Liver (tissue), 9 donors: Measurements from ENCODE around the gene SYS1. TPM values are rescaled to one million over a fixed set of nuclear protein-coding genes. Genes with fewer than 3 reads are reported as not detected.

Experiments used
- DNase-seq: peaks from one replicate; pipeline ENCODE4 v3.0.0-alpha.2; 2017; ENCODE audit warnings: low spot score
- H3K27ac ChIP-seq, 2 donors: one replicate each; pipeline ENCODE4 v1.7.0; 2013; ENCODE audit warnings: inconsistent platforms in 2 of 2, low read length in 2 of 2, control low read depth in 1 of 2, low read depth in 1 of 2, mild to moderate bottlenecking in 1 of 2
- H3K27me3 ChIP-seq, 4 donors: one replicate each; pipeline versions ENCODE4 v1.6.1 to v1.7.0; 2013; ENCODE audit warnings: low read length in 3 of 4, inconsistent platforms in 1 of 4, mild to moderate bottlenecking in 1 of 4, moderate library complexity in 1 of 4; ENCODE audit not compliant: control insufficient read depth in 4 of 4, insufficient read depth in 4 of 4
- H3K36me3 ChIP-seq, 4 donors: one replicate each; pipeline versions ENCODE4 v1.6.1 to v1.7.0; 2013; ENCODE audit warnings: low read length in 3 of 4, mild to moderate bottlenecking in 3 of 4, low read depth in 1 of 4, moderate library complexity in 1 of 4; ENCODE audit not compliant: control insufficient read depth in 4 of 4, insufficient read depth in 3 of 4
- H3K4me1 ChIP-seq, 4 donors: one replicate each; pipeline versions ENCODE4 v1.6.1 to v1.7.0; 2013; ENCODE audit warnings: low read length in 3 of 4, mild to moderate bottlenecking in 3 of 4, moderate library complexity in 1 of 4; ENCODE audit not compliant: control insufficient read depth in 4 of 4, insufficient read depth in 4 of 4
- H3K4me3 ChIP-seq, 3 donors: one replicate each; pipeline versions ENCODE4 v1.6.1 to v1.7.0; 2013; ENCODE audit warnings: low read length in 3 of 3, control low read depth in 1 of 3, low read depth in 1 of 3, mild to moderate bottlenecking in 1 of 3
- H3K9ac ChIP-seq, 2 donors: one replicate each; pipeline ENCODE4 v1.7.0; 2013; ENCODE audit warnings: low read length in 2 of 2, mild to moderate bottlenecking in 2 of 2, moderate library complexity in 2 of 2, control low read depth in 1 of 2, low read depth in 1 of 2
- H3K9me3 ChIP-seq, 4 donors: one replicate each; pipeline versions ENCODE4 v1.6.1 to v1.7.0; 2013; ENCODE audit warnings: low read length in 3 of 4; ENCODE audit not compliant: control insufficient read depth in 4 of 4
- ATF3 ChIP-seq: IDR thresholded peaks from 2 replicates; pipeline ENCODE4 v1.6.1; 2016; ENCODE audit warnings: antibody characterized with exemption
- CTCF ChIP-seq: fragments of 150-350 bp; IDR thresholded peaks from 2 replicates; pipeline ENCODE4 v1.5.1; 2017; ENCODE audit warnings: improper control_type of control experiment, low read depth, low read length; ENCODE audit not compliant: missing input control
- FOXA1 ChIP-seq: IDR thresholded peaks from 2 replicates; pipeline ENCODE4 v1.6.1; 2016; ENCODE audit warnings: antibody characterized with exemption
- HNF4A ChIP-seq, 2 donors: conservative IDR thresholded peaks; 2 replicates each; pipeline ENCODE4 v1.6.1; 2016; ENCODE audit warnings: antibody characterized with exemption in 2 of 2, mild to moderate bottlenecking in 2 of 2
- NR2F2 ChIP-seq: IDR thresholded peaks from 2 replicates; pipeline ENCODE4 v1.6.1; 2016; ENCODE audit warnings: antibody characterized with exemption
- REST ChIP-seq: IDR thresholded peaks from 2 replicates; pipeline ENCODE4 v1.6.1; 2016; ENCODE audit warnings: antibody characterized with exemption, mild to moderate bottlenecking
- RXRA ChIP-seq, 2 donors: IDR thresholded peaks; 2 replicates each; pipeline ENCODE4 v1.6.1; 2017 to 2018; ENCODE audit warnings: antibody characterized with exemption in 2 of 2, mild to moderate bottlenecking in 1 of 2
- SP1 ChIP-seq: IDR thresholded peaks from 2 replicates; pipeline ENCODE4 v1.6.1; 2018; ENCODE audit warnings: antibody characterized with exemption, mild to moderate bottlenecking
- TAF1 ChIP-seq: conservative IDR thresholded peaks from 2 replicates; pipeline ENCODE4 v1.6.1; 2016; ENCODE audit warnings: antibody characterized with exemption, mild to moderate bottlenecking
- WGBS: extraction: QIAGEN DNeasy Blood & Tissue Kit; methylation state at CpG from one replicate; pipeline ENCODE4 v1.1.7; 2013; 5-methylcytosine and 5-hydroxymethylcytosine counted together
- polyA plus RNA-seq, 2 donors: library from polyadenylated mRNA; stranded (reverse) in 1 of 2; unstranded in 1 of 2; fragments of 200-250 nt in 1 of 2; fragments of >200 nt in 1 of 2; fragmentation: Nextera tagmentation in 1 of 2; extraction: Ambion mirVana in 1 of 2; gene quantifications; one replicate each; pipeline versions ENCODE4 v1.2.1 to v1.2.3, GENCODE V29; 2013 to 2015
- total RNA-seq, 2 donors: library from RNA; depleted of rRNA; stranded (reverse); fragments of >200 nt; gene quantifications; one replicate each; pipeline ENCODE4 v1.2.3, GENCODE V29; 2014
- donor health status: healthy.
- donor health status: healthy.
- donor health status: healthy.
- donor health status: healthy.
- donor health status: healthy.

Gene SYS1
- total and polyA plus RNA-seq, 4 donors = 15.0 to 37.8 (median 28.1) TPM

GRCh38 chr20:45346291-45346718 lies 16.7 kb upstream of the SYS1 start:
- Histone ChIP-seq H3K4me1 (peaks cover under 1 to 35% (median 10%) of the 10 kb centered on the region in 4 donors), H3K36me3 (peaks cover 0 to under 1% (median 0%) of the 10 kb centered on the region in 4 donors), H3K27ac (peak overlapping the region; percentile 81 to 97), H3K4me3 (peak overlapping the region; percentile 80 to 96 (median 88)), H3K27me3 (no peaks in the 10 kb centered on the region), H3K9ac (peak overlapping the region; percentile 57 to 99), H3K9me3 (no peaks in the 10 kb centered on the region)
- 14% methylated on average over 3 of the region's 3 CpGs for WGBS
- TF ChIP-seq REST = no peak
- TF ChIP-seq RXRA (IDR thresholded peaks at IDR 0.05) = peak in 1 of 2 donors; percentile 21
- TF ChIP-seq NR2F2 = peak; percentile 7
- no peak for DNase-seq

- 32% methylated on average over 5 of the region's 5 CpGs for WGBS
- no peaks in the 10 kb centered on the region for H3K36me3 ChIP-seq
Observed at GRCh38 chr20:45346851-45347250, 16.1 kb upstream of the SYS1 start.

GRCh38 chr20:45347297-45347935 lies 15.5 kb upstream of the SYS1 start:
- TF ChIP-seq REST = no peak
- no peak for TF ChIP-seq TAF1
- peak; percentile 6 for TF ChIP-seq SP1
- TF ChIP-seq NR2F2 = no peak
- TF ChIP-seq HNF4A (conservative IDR thresholded peaks at IDR 0.05) = peak; percentile 63 to 75
- peak in 1 of 2 donors; percentile 28 for TF ChIP-seq RXRA (IDR thresholded peaks at IDR 0.05)
- peak overlapping the region; percentile 81 to 97 for H3K27ac ChIP-seq
- H3K27me3 ChIP-seq = no peaks in the 10 kb centered on the region
- H3K9ac ChIP-seq = peak overlapping the region; percentile 57 to 99
- H3K9me3 ChIP-seq = no peaks in the 10 kb centered on the region
- DNase-seq = no peak
- 13% methylated on average over 10 of the region's 10 CpGs for WGBS
- peak overlapping the region; percentile 80 to 96 (median 88) for H3K4me3 ChIP-seq
- H3K36me3 ChIP-seq = no peaks in the 10 kb centered on the region
- peaks cover 0 to 25% (median 2%) of the 10 kb centered on the region in 4 donors for H3K4me1 ChIP-seq

More at GRCh38 chr20:45346851-45347250, 16.1 kb upstream of the SYS1 start:
- TF ChIP-seq FOXA1 = no peak
- TF ChIP-seq ATF3 = no peak
- TF ChIP-seq CTCF = no peak
- no peaks in the 10 kb centered on the region for H3K27me3 ChIP-seq
- H3K4me3 ChIP-seq = peak overlapping the region; percentile 80 to 96 (median 88)
- H3K4me1 ChIP-seq = peaks cover 0 to 30% (median 6%) of the 10 kb centered on the region in 4 donors
- H3K9me3 ChIP-seq = no peaks in the 10 kb centered on the region
- peak overlapping the region; percentile 81 to 97 for H3K27ac ChIP-seq
- DNase-seq = no peak
- peak overlapping the region; percentile 57 to 99 for H3K9ac ChIP-seq
